ENCODE results near the gene CALCOCO1. TPM values are rescaled to one million over a fixed set of nuclear protein-coding genes. Genes with fewer than 3 reads are reported as not detected.
"Not testable (repeated sequence)": the region's sequence is repeated elsewhere in the genome, so short reads cannot be mapped to it uniquely, and the experiment has no call there.

The CALCOCO1 gene
- polyA plus RNA-seq, 3 donors, result 60.1 to 238 (median 69.6) TPM

GRCh38 chr12:53683494-53683893, 43.8 kb downstream of the CALCOCO1 start:
- Mint-ChIP-seq H3K4me3 (no peak overlapping the region), H3K27ac (no peak overlapping the region), H3K4me1 (peaks cover 9% of the 10 kb centered on the region), H3K27me3 (ENCODE audit: low read depth in 3 of 3) (peaks cover 11 to 21% (median 12%) of the 10 kb centered on the region in 3 donors), H3K36me3 (no peaks in the 10 kb centered on the region), H3K9me3 (no peaks in the 10 kb centered on the region)
- Histone ChIP-seq H3K27ac (ENCODE audit: low read depth in 1 of 2, low read length in 2 of 2) (no peak overlapping the region), H3K4me2 (replicated peaks; ENCODE audit: extremely low read depth, low read length, poor library complexity, severe bottlenecking) (no peak overlapping the region), H3K9me3 (replicated peaks in 1 of 2; ENCODE audit: control insufficient read depth in 1 of 2, insufficient read depth in 1 of 2, low read length in 2 of 2) (no peaks in the 10 kb centered on the region), H2AFZ (ENCODE audit: insufficient read depth, low read depth, low read length, poor library complexity, severe bottlenecking) (no peak overlapping the region), H4K20me1 (ENCODE audit: insufficient read depth, low read length) (no peaks in the 10 kb centered on the region), H3K27me3 (ENCODE audit: control insufficient read depth in 2 of 2, insufficient read depth in 2 of 2, low read length in 2 of 2) (peaks cover 5 to 9% of the 10 kb centered on the region in 2 donors), H3K4me3 (replicated peaks in 1 of 3; ENCODE audit: low read depth in 2 of 3, low read length in 3 of 3) (no peak overlapping the region), H3K79me2 (ENCODE audit: insufficient read depth, low read length) (no peaks in the 10 kb centered on the region), H3K9ac (ENCODE audit: insufficient read depth, low read length, poor library complexity, severe bottlenecking) (no peak overlapping the region), H3K4me1 (ENCODE audit: control insufficient read depth in 1 of 2, insufficient read depth in 2 of 2, low read length in 2 of 2) (no peaks in the 10 kb centered on the region), H3K36me3 (replicated peaks in 1 of 2; ENCODE audit: control insufficient read depth in 1 of 2, insufficient read depth in 2 of 2, low read length in 2 of 2) (no peaks in the 10 kb centered on the region)
- intact Hi-C loops (cut with micrococcal nuclease), result no loop called here
- no peak for DNase-seq
- no CpG with 5 or more reads among the region's 2 CpGs for WGBS (ENCODE audit: insufficient coverage)
- no peak for TF ChIP-seq CTCF (IDR thresholded peaks at IDR 0.05)

GRCh38 chr12:53680061-53680460, 47.2 kb downstream of the CALCOCO1 start:
- not testable (repeated sequence) for H3K4me2 ChIP-seq (replicated peaks; ENCODE audit: extremely low read depth, low read length, poor library complexity, severe bottlenecking)

More at GRCh38 chr12:53680061-53680460, 47.2 kb downstream of the CALCOCO1 start:
- DNase-seq; H3K27me3 ChIP-seq (ENCODE audit: control insufficient read depth in 2 of 2, insufficient read depth in 2 of 2, low read length in 2 of 2); H3K9me3 Mint-ChIP-seq; H3K79me2 ChIP-seq (ENCODE audit: insufficient read depth, low read length); H3K9me3 ChIP-seq (replicated peaks in 1 of 2; ENCODE audit: control insufficient read depth in 1 of 2, insufficient read depth in 1 of 2, low read length in 2 of 2); H2AFZ ChIP-seq (ENCODE audit: insufficient read depth, low read depth, low read length, poor library complexity, severe bottlenecking); H3K9ac ChIP-seq (ENCODE audit: insufficient read depth, low read length, poor library complexity, severe bottlenecking); H3K36me3 ChIP-seq (replicated peaks in 1 of 2; ENCODE audit: control insufficient read depth in 1 of 2, insufficient read depth in 2 of 2, low read length in 2 of 2); H3K27ac ChIP-seq (ENCODE audit: low read depth in 1 of 2, low read length in 2 of 2); H3K4me3 Mint-ChIP-seq; H4K20me1 ChIP-seq (ENCODE audit: insufficient read depth, low read length); H3K36me3 Mint-ChIP-seq; H3K27ac Mint-ChIP-seq; intact Hi-C loops (cut with micrococcal nuclease); H3K4me3 ChIP-seq (replicated peaks in 1 of 3; ENCODE audit: low read depth in 2 of 3, low read length in 3 of 3): not testable (repeated sequence)
- Mint-ChIP-seq H3K4me1 (peaks cover 18% of the 10 kb centered on the region), H3K27me3 (ENCODE audit: low read depth in 3 of 3) (peaks cover 10 to 28% (median 14%) of the 10 kb centered on the region in 3 donors)
- peaks cover 13 to 24% of the 10 kb centered on the region in 2 donors for H3K4me1 ChIP-seq (ENCODE audit: control insufficient read depth in 1 of 2, insufficient read depth in 2 of 2, low read length in 2 of 2)
- WGBS (ENCODE audit: insufficient coverage), result 100% methylated on average over 1 of the region's 5 CpGs
